Cardiac muscle cell (in vitro differentiated cells and primary cell): ENCODE measurements around the gene CHST12. TPM values are rescaled to one million over a fixed set of nuclear protein-coding genes. Genes with fewer than 3 reads are reported as not detected.
"Not testable (repeated sequence)": the region's sequence is repeated elsewhere in the genome, so short reads cannot be mapped to it uniquely, and the experiment has no call there.

Experiments used
- DNase-seq, 2 donors: peaks; one replicate each; pipeline versions ENCODE4 v3.0.0 to v3.0.0-alpha.2; 2010 to 2017; ENCODE audit warnings: low read depth in 1 of 2, low spot score in 1 of 2
- H3K27ac ChIP-seq: fragments of 200-600 bp; sonication (generic); 2 replicates; pipeline ENCODE4 v1.5.1; 2016
- H3K27me3 ChIP-seq: fragments of 200-600 bp; sonication (generic); 2 replicates; pipeline ENCODE4 v1.6.0; 2016; ENCODE audit warnings: control low read depth
- H3K36me3 ChIP-seq: fragments of 200-600 bp; sonication (generic); 2 replicates; pipeline ENCODE4 v1.5.1; 2016; ENCODE audit warnings: control low read depth
- H3K4me1 ChIP-seq: fragments of 200-600 bp; sonication (generic); 2 replicates; pipeline ENCODE4 v1.8.1; 2017; ENCODE audit warnings: low read depth, mild to moderate bottlenecking, mixed run types
- H3K4me3 ChIP-seq: fragments of 200-600 bp; sonication (generic); 2 replicates; pipeline ENCODE4 v1.5.1; 2016; ENCODE audit warnings: mild to moderate bottlenecking
- H3K9me3 ChIP-seq: fragments of 200-600 bp; sonication (generic); 2 replicates; pipeline ENCODE4 v1.5.1; 2017; ENCODE audit warnings: low read depth, mild to moderate bottlenecking, control low read depth
- CTCF ChIP-seq: IDR thresholded peaks from 2 replicates; pipeline ENCODE4 v1.5.1; 2012; ENCODE audit warnings: low read depth, mild to moderate bottlenecking, low read length
- polyA plus RNA-seq: library from polyadenylated mRNA; unstranded; fragments of >200 nt; fragmentation: Nextera tagmentation; extraction: Ambion mirVana; gene quantifications from 2 replicates; pipeline ENCODE4 v1.2.1, GENCODE V29; 2016
- total RNA-seq: library from RNA; depleted of rRNA; stranded (reverse); fragments of >200 nt; gene quantifications from 2 replicates; pipeline ENCODE4 v1.2.3, GENCODE V29; 2016

CHST12 gene
- total and polyA plus RNA-seq, 2 experiments from 2014 or later: 25.6 to 26.8 TPM

GRCh38 chr7:2388637-2388954 is 14.8 kb upstream of the CHST12 start:
- Histone ChIP-seq H3K27ac (no peak overlapping the region), H3K27me3 (no peaks in the 10 kb centered on the region), H3K36me3 (no peaks in the 10 kb centered on the region), H3K4me1 (peaks cover 6% of the 10 kb centered on the region), H3K4me3 (no peak overlapping the region), H3K9me3 (no peaks in the 10 kb centered on the region)
- TF ChIP-seq CTCF: no peak
- no peak for DNase-seq

GRCh38 chr7:2390020-2390816 is 13.2 kb upstream of the CHST12 start:
- peak in 1 of 2 donors; percentile 64 for DNase-seq
- H3K9me3 ChIP-seq, H3K27ac ChIP-seq, H3K36me3 ChIP-seq, H3K4me1 ChIP-seq, H3K4me3 ChIP-seq, H3K27me3 ChIP-seq: not testable (repeated sequence)

DNA sequence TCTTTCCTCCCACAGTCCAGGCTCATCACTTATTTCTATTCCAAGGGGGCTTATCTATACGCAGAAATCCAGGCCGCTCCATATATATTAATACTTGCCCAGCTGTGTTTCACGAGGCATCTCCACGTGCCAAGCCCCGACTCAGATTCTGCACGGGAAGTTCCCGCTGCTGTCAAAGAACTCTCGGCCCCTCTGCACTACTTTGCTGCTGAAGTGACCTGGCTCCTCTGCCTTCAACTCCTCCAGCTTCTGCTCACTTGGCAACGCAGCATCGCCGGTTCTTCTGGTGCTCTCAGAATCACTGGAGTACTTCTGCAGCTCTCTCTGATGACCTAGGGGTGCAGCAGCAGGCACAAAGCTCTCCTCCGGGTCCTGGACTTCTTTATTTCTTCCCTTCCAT is 9.7 kb upstream of the CHST12 start:
- no peaks in the 10 kb centered on the region for H3K36me3 ChIP-seq
- H3K9me3 ChIP-seq: no peaks in the 10 kb centered on the region
- peak in 1 of 2 donors; percentile 43 for DNase-seq
- TF ChIP-seq CTCF: no peak
- no peak overlapping the region for H3K4me3 ChIP-seq
- peaks cover 6% of the 10 kb centered on the region for H3K4me1 ChIP-seq
- H3K27me3 ChIP-seq: no peaks in the 10 kb centered on the region
- no peak overlapping the region for H3K27ac ChIP-seq

DNA sequence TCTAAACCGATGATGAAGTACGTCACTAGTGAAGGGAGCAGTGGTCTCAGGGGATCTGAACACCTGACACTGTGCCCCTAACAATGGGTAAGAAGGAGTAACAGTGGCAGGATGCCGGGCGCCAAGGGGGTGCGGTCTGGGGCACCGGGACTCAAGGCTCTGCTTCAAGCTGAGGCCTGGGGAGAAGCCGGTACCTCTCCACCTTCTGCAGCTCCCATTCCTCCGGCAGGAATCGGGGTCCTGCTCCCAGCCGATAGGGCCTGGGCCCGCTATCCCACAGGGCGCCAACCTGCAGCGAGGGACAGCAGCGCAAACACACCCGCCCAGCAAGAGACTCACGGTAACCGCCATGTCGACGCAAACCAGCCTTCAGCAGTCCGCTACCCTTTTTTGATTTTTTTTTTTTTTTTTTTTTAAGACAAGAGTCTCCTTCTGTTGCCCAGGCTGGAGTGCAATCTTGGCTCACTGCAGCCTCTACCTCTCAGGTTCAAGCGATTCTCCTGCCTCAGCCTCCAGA is 8.8 kb upstream of the CHST12 start:
- Histone ChIP-seq H3K27me3 (no peaks in the 10 kb centered on the region), H3K36me3 (no peaks in the 10 kb centered on the region), H3K9me3 (no peaks in the 10 kb centered on the region), H3K4me1 (peaks cover 8% of the 10 kb centered on the region), H3K27ac (no peak overlapping the region), H3K4me3 (no peak overlapping the region)
- no peak for DNase-seq
- TF ChIP-seq CTCF: no peak

- DNase-seq: no peak
- Histone ChIP-seq H3K4me3 (no peak overlapping the region), H3K9me3 (no peaks in the 10 kb centered on the region), H3K4me1 (peaks cover 11% of the 10 kb centered on the region), H3K27me3 (no peaks in the 10 kb centered on the region), H3K27ac (no peak overlapping the region), H3K36me3 (no peaks in the 10 kb centered on the region)
- no peak for TF ChIP-seq CTCF
Observed at GRCh38 chr7:2398506-2398905, 4.9 kb upstream of the CHST12 start.

DNA sequence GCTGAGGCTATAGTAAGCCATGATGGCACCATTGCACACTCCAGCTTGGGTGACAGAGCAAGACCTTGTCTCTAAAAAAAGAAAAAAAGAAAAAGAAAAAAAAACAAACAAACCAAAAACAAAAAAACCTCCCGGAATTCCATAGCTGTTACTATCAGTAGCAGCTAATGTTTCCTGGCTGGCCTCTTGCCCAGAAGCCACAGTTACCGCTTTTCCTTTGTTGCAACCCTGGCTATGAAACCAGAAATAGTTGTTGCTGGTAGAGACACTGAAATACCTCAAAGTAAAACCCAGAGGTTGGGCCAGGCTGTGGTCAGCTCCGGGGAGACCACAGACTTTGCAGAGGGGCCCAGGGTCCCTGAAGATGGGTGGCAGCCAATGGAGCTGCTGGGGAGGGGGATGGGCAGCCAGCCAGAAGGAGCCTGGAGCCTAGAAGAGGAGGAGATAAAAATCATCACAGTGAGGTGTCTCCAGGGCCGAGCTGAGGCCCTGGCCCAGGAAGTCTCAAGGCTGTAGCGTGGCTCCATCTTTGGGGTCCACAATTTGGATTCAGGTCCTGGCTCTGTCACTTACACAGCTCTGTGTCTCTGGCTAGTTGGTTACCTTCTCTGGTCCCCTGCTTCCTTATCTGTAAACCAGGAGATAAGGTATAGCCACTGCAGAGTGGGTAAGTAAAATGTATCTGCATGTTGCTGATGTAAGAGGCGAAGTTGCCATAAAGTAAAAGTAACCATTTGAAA is 3.4 kb upstream of the CHST12 start:
- Histone ChIP-seq H3K9me3 (no peaks in the 10 kb centered on the region), H3K36me3 (no peaks in the 10 kb centered on the region), H3K4me3 (no peak overlapping the region), H3K27me3 (no peaks in the 10 kb centered on the region), H3K27ac (peak overlapping the region; percentile 88), H3K4me1 (peaks cover 11% of the 10 kb centered on the region)
- peak; percentile 48 to 98 for DNase-seq
- TF ChIP-seq CTCF: no peak
